ENCODE data around the gene GFY. TPM values are rescaled to one million over a fixed set of nuclear protein-coding genes. Genes with fewer than 3 reads are reported as not detected.

GFY gene
- polyA plus RNA-seq, 3 donors = not detected

DNA sequence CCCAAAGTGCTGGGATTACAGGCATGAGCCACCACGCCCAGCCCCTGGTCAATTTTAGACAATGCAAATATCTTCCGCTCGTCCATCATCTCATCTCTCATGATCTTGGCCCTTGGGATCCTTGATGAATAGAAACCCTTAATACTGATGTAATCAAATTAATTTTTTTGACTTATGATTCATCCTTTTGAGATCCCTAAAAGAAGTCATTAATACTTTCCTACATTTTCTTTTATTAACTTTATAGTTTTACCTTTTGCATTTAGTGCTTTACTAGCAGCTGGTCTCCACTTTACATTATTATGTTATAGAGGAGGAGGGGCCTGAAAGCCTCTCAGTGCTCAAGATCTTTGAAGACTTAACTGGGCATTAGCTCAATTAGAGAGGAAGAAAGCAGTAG is 44.8 kb upstream of the GFY start:
- H3K27me3 Mint-ChIP-seq (ENCODE audit: low read depth in 3 of 3) = peaks cover 12 to 18% (median 14%) of the 10 kb centered on the region in 3 donors
- no peak overlapping the region for H3K4me2 ChIP-seq (replicated peaks; ENCODE audit: extremely low read depth, low read length, poor library complexity, severe bottlenecking)
- no peak for DNase-seq
- no peak overlapping the region for H3K9ac ChIP-seq (ENCODE audit: insufficient read depth, low read length, poor library complexity, severe bottlenecking)
- H2AFZ ChIP-seq (ENCODE audit: insufficient read depth, low read depth, low read length, poor library complexity, severe bottlenecking) = no peak overlapping the region
- H3K27me3 ChIP-seq (ENCODE audit: control insufficient read depth in 2 of 2, insufficient read depth in 2 of 2, low read length in 2 of 2) = peaks cover 0 to 3% of the 10 kb centered on the region in 2 donors
- peaks cover 0 to 8% of the 10 kb centered on the region in 2 donors for H3K9me3 ChIP-seq (replicated peaks in 1 of 2; ENCODE audit: control insufficient read depth in 1 of 2, insufficient read depth in 1 of 2, low read length in 2 of 2)
- H3K27ac ChIP-seq (ENCODE audit: low read depth in 1 of 2, low read length in 2 of 2) = no peak overlapping the region
- no peaks in the 10 kb centered on the region for H3K79me2 ChIP-seq (ENCODE audit: insufficient read depth, low read length)
- TF ChIP-seq, protein P1, sequence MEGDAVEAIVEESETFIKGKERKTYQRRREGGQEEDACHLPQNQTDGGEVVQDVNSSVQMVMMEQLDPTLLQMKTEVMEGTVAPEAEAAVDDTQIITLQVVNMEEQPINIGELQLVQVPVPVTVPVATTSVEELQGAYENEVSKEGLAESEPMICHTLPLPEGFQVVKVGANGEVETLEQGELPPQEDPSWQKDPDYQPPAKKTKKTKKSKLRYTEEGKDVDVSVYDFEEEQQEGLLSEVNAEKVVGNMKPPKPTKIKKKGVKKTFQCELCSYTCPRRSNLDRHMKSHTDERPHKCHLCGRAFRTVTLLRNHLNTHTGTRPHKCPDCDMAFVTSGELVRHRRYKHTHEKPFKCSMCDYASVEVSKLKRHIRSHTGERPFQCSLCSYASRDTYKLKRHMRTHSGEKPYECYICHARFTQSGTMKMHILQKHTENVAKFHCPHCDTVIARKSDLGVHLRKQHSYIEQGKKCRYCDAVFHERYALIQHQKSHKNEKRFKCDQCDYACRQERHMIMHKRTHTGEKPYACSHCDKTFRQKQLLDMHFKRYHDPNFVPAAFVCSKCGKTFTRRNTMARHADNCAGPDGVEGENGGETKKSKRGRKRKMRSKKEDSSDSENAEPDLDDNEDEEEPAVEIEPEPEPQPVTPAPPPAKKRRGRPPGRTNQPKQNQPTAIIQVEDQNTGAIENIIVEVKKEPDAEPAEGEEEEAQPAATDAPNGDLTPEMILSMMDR (IDR thresholded peaks at IDR 0.05) = no peak
- H3K4me1 ChIP-seq (ENCODE audit: control insufficient read depth in 1 of 2, insufficient read depth in 2 of 2, low read length in 2 of 2) = no peaks in the 10 kb centered on the region
- H3K9me3 Mint-ChIP-seq = peaks cover 3 to 19% (median 10%) of the 10 kb centered on the region in 7 donors
- intact Hi-C loops (cut with micrococcal nuclease) = no loop called here
- H3K27ac Mint-ChIP-seq = no peak overlapping the region
- no peaks in the 10 kb centered on the region for H3K4me1 Mint-ChIP-seq
- H3K4me3 ChIP-seq (replicated peaks in 1 of 3; ENCODE audit: low read depth in 2 of 3, low read length in 3 of 3) = no peak overlapping the region
- H3K36me3 ChIP-seq (replicated peaks in 1 of 2; ENCODE audit: control insufficient read depth in 1 of 2, insufficient read depth in 2 of 2, low read length in 2 of 2) = no peaks in the 10 kb centered on the region
- H3K36me3 Mint-ChIP-seq = no peaks in the 10 kb centered on the region
- WGBS (ENCODE audit: insufficient coverage) = no CpG with 5 or more reads among the region's 3 CpGs
- no peaks in the 10 kb centered on the region for H4K20me1 ChIP-seq (ENCODE audit: insufficient read depth, low read length)
- no peak overlapping the region for H3K4me3 Mint-ChIP-seq

DNA sequence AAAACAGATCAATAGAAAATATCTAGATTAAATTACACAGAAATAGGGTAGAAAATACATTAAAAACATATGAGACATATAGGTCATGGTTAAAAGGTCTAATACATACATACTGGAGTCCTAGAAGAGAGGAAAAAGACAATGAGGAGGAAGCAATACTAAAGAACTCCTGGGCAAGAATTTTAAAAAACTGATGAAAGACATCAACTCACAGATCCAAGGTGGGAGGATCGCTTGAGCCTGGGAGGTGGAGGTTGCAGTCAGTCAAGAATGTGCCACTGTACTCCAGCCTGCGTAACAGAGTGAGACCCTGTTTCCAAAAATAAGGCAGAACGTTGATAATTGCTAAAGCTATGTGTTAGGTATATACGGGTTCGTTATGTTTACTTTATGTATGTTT is 42.5 kb upstream of the GFY start:
- Histone ChIP-seq H3K79me2 (ENCODE audit: insufficient read depth, low read length) (no peaks in the 10 kb centered on the region), H3K27ac (ENCODE audit: low read depth in 1 of 2, low read length in 2 of 2) (no peak overlapping the region), H3K9me3 (replicated peaks in 1 of 2; ENCODE audit: control insufficient read depth in 1 of 2, insufficient read depth in 1 of 2, low read length in 2 of 2) (peaks cover 0 to 8% of the 10 kb centered on the region in 2 donors), H3K4me2 (replicated peaks; ENCODE audit: extremely low read depth, low read length, poor library complexity, severe bottlenecking) (no peak overlapping the region), H4K20me1 (ENCODE audit: insufficient read depth, low read length) (no peaks in the 10 kb centered on the region), H3K36me3 (replicated peaks in 1 of 2; ENCODE audit: control insufficient read depth in 1 of 2, insufficient read depth in 2 of 2, low read length in 2 of 2) (no peaks in the 10 kb centered on the region), H2AFZ (ENCODE audit: insufficient read depth, low read depth, low read length, poor library complexity, severe bottlenecking) (no peak overlapping the region), H3K4me1 (ENCODE audit: control insufficient read depth in 1 of 2, insufficient read depth in 2 of 2, low read length in 2 of 2) (no peaks in the 10 kb centered on the region), H3K9ac (ENCODE audit: insufficient read depth, low read length, poor library complexity, severe bottlenecking) (no peak overlapping the region), H3K27me3 (ENCODE audit: control insufficient read depth in 2 of 2, insufficient read depth in 2 of 2, low read length in 2 of 2) (peaks cover 0 to 3% of the 10 kb centered on the region in 2 donors), H3K4me3 (replicated peaks in 1 of 3; ENCODE audit: low read depth in 2 of 3, low read length in 3 of 3) (no peak overlapping the region)
- Mint-ChIP-seq H3K4me1 (peaks cover 2% of the 10 kb centered on the region), H3K27ac (no peak overlapping the region), H3K9me3 (peaks cover 3 to 19% (median 10%) of the 10 kb centered on the region in 7 donors), H3K4me3 (no peak overlapping the region), H3K36me3 (no peaks in the 10 kb centered on the region), H3K27me3 (ENCODE audit: low read depth in 3 of 3) (peaks cover 11 to 18% (median 12%) of the 10 kb centered on the region in 3 donors)
- 92% methylated on average over 2 of the region's 5 CpGs for WGBS (ENCODE audit: insufficient coverage)
- DNase-seq = no peak
- TF ChIP-seq, protein P1 (IDR thresholded peaks at IDR 0.05) = no peak
- intact Hi-C loops (cut with micrococcal nuclease) = no loop called here

All from CD14-positive monocyte (primary cell).